Neural cell (in vitro differentiated cells): ENCODE data around the gene HSBP1L1. TPM values are rescaled to one million over a fixed set of nuclear protein-coding genes. Genes with fewer than 3 reads are reported as not detected.
A peak's percentile ranks its signal among the peaks of the same experiment; 100 is the strongest.

ENCODE experiments used
- H2AFZ ChIP-seq: fragments of 200-600, 300-800 bp; sonication (generic), shearing (Covaris generic); 2 replicates; pipeline ENCODE4 v1.6.0; 2014; ENCODE audit warnings: low read depth, mild to moderate bottlenecking, antibody characterized with exemption, low read length, moderate library complexity
- H3F3A ChIP-seq: fragments of 200-600 bp; shearing (Covaris generic); 2 replicates; pipeline ENCODE4 v1.6.1; 2016; ENCODE audit warnings: mild to moderate bottlenecking, moderate library complexity, mixed read lengths, antibody characterized with exemption, low read length; ENCODE audit not compliant: insufficient read depth, poor library complexity, severe bottlenecking
- H3K27ac ChIP-seq: fragments of 200-600, 300-800 bp; sonication (generic), shearing (Covaris generic); 2 replicates; pipeline ENCODE4 v1.5.1; 2014; ENCODE audit warnings: mild to moderate bottlenecking, low read length, moderate library complexity
- H3K27me3 ChIP-seq: fragments of 300-800, 200-600 bp; sonication (generic), shearing (Covaris generic); 2 replicates; pipeline ENCODE4 v1.6.0; 2014; ENCODE audit warnings: mild to moderate bottlenecking, low read depth, low read length, moderate library complexity; ENCODE audit not compliant: insufficient read depth
- H3K36me3 ChIP-seq: fragments of 300-800, 200-600 bp; sonication (generic), shearing (Covaris generic); 2 replicates; pipeline ENCODE4 v1.5.1; 2014; ENCODE audit warnings: mild to moderate bottlenecking, antibody characterized with exemption, low read length, moderate library complexity; ENCODE audit not compliant: insufficient read depth
- H3K4me2 ChIP-seq: fragments of 300-800, 200-600 bp; sonication (generic), shearing (Covaris generic); 2 replicates; pipeline ENCODE4 v1.6.0; 2014; ENCODE audit warnings: mild to moderate bottlenecking, low read length
- H3K4me3 ChIP-seq: fragments of 300-800, 200-600 bp; sonication (generic), shearing (Covaris generic); 2 replicates; pipeline ENCODE4 v1.5.1; 2014; ENCODE audit warnings: mild to moderate bottlenecking, low read length, moderate library complexity
- H3K79me2 ChIP-seq: fragments of 200-600 bp; shearing (Covaris generic); replicated peaks from 2 replicates; pipeline ENCODE4 v1.6.0; 2014; ENCODE audit warnings: mild to moderate bottlenecking, low read length, moderate library complexity; ENCODE audit not compliant: insufficient read depth
- H3K9ac ChIP-seq: fragments of 300-800, 200-600 bp; sonication (generic), shearing (Covaris generic); 2 replicates; pipeline ENCODE4 v1.6.1; 2016; ENCODE audit warnings: mild to moderate bottlenecking, low read length, mixed read lengths
- H3K9me2 ChIP-seq: fragments of 200-600 bp; shearing (Covaris generic); 2 replicates; pipeline ENCODE4 v1.6.1; 2016; ENCODE audit warnings: mild to moderate bottlenecking, low read length, mixed read lengths; ENCODE audit not compliant: insufficient read depth
- H3K9me3 ChIP-seq: fragments of 200-600, 300-800 bp; sonication (generic), shearing (Covaris generic); 2 replicates; pipeline ENCODE4 v1.6.1; 2016; ENCODE audit warnings: mild to moderate bottlenecking, mixed run types, low read length, moderate library complexity, mixed read lengths
- H4K20me1 ChIP-seq: fragments of 200-600 bp; shearing (Covaris generic); 2 replicates; pipeline ENCODE4 v1.6.1; 2016; ENCODE audit warnings: mild to moderate bottlenecking, mixed run types; ENCODE audit not compliant: insufficient read depth
- CTCF ChIP-seq: fragments of 450-650 bp; IDR thresholded peaks from 2 replicates; pipeline ENCODE4 v1.5.1; 2014; ENCODE audit warnings: antibody characterized with exemption, mild to moderate bottlenecking, moderate library complexity; ENCODE audit not compliant: poor library complexity, severe bottlenecking
- EP300 ChIP-seq: fragments of 450-650 bp; conservative IDR thresholded peaks from 2 replicates; pipeline ENCODE4 v1.6.1; 2014; ENCODE audit warnings: antibody characterized with exemption, mild to moderate bottlenecking, moderate library complexity; ENCODE audit not compliant: poor library complexity, severe bottlenecking
- EZH2 ChIP-seq: fragments of 200-600, 300-800 bp; shearing (Covaris generic), sonication (generic); IDR thresholded peaks from 2 replicates; pipeline ENCODE4 v1.6.1; 2014; ENCODE audit warnings: antibody characterized with exemption, low read length, borderline replicate concordance, mild to moderate bottlenecking; ENCODE audit not compliant: insufficient read depth, poor library complexity, severe bottlenecking
- MXI1 ChIP-seq: fragments of 450-650 bp; conservative IDR thresholded peaks from 2 replicates; pipeline ENCODE4 v1.6.1; 2014; ENCODE audit warnings: antibody characterized with exemption, mild to moderate bottlenecking; ENCODE audit not compliant: poor library complexity, severe bottlenecking
- POLR2AphosphoS5 ChIP-seq: IDR thresholded peaks from 2 replicates; pipeline ENCODE4 v1.6.1; 2012
- RAD21 ChIP-seq: fragments of 450-650 bp; conservative IDR thresholded peaks from 2 replicates; pipeline ENCODE4 v1.6.1; 2014; ENCODE audit warnings: antibody characterized with exemption, mild to moderate bottlenecking, moderate library complexity
- REST ChIP-seq: IDR thresholded peaks from 2 replicates; pipeline ENCODE4 v1.6.1; 2012; ENCODE audit warnings: borderline replicate concordance
- SMC3 ChIP-seq: fragments of 450-650 bp; conservative IDR thresholded peaks from 2 replicates; pipeline ENCODE4 v1.6.1; 2014; ENCODE audit warnings: antibody characterized with exemption, mild to moderate bottlenecking, moderate library complexity; ENCODE audit not compliant: poor library complexity
- TAF1 ChIP-seq: IDR thresholded peaks from 2 replicates; pipeline ENCODE4 v1.6.1; 2012; ENCODE audit warnings: low read depth
- polyA plus RNA-seq: library from polyadenylated mRNA; depleted of rRNA; stranded (reverse); fragments of >200 nt; gene quantifications from 2 replicates; pipeline ENCODE4 v1.2.3, GENCODE V29; 2014

The HSBP1L1 gene
- polyA plus RNA-seq, 1 donor from 2014 or later: 0.84 TPM

GRCh38 chr18:79988451-79989194, 24.2 kb downstream of the HSBP1L1 start, which contains the start of gene TXNL4A:
TXNL4A (minus strand) TSS chr18:79988563; CDS start chr18:79988392, 171 bp downstream.
- TF ChIP-seq SMC3 (no peak), TAF1 (peak; percentile 49), POLR2AphosphoS5 (peak; percentile 95), RAD21 (peak; percentile 3), REST (peak; percentile 47), MXI1 (peak; percentile 85), EP300 (peak; percentile 54), CTCF (no peak), EZH2 (no peak)
- peak within 1 kb of the TSS; percentile 91 for H2AFZ ChIP-seq
- H3K9me2 ChIP-seq: no peaks in the 10 kb centered on the region
- peak within 1 kb of the TSS; percentile 80 for H3K4me2 ChIP-seq
- no peaks in the 10 kb centered on the region for H3K9me3 ChIP-seq
- H4K20me1 ChIP-seq: peaks cover 4% of the 10 kb centered on the region
- no peaks in the 10 kb centered on the region for H3K27me3 ChIP-seq
- H3K79me2 ChIP-seq: peaks cover 45% of the 10 kb centered on the region
- H3F3A ChIP-seq: no peaks in the 10 kb centered on the region
- peak within 1 kb of the TSS; percentile 100 for H3K4me3 ChIP-seq
- H3K36me3 ChIP-seq: no peaks in the 10 kb centered on the region
- peak within 1 kb of the TSS; percentile 92 for H3K27ac ChIP-seq
- H3K9ac ChIP-seq: peak within 1 kb of the TSS; percentile 94

- Histone ChIP-seq H3F3A (no peaks in the 10 kb centered on the region), H3K9ac (peak overlapping the region; percentile 94), H3K9me2 (no peaks in the 10 kb centered on the region), H4K20me1 (peaks cover 2% of the 10 kb centered on the region), H3K4me2 (peak overlapping the region; percentile 80), H3K4me3 (peak overlapping the region; percentile 100), H3K9me3 (no peaks in the 10 kb centered on the region), H3K36me3 (no peaks in the 10 kb centered on the region), H3K27ac (peak overlapping the region; percentile 92), H3K79me2 (peaks cover 40% of the 10 kb centered on the region), H3K27me3 (no peaks in the 10 kb centered on the region), H2AFZ (no peak overlapping the region)
- TF ChIP-seq EZH2 (no peak), TAF1 (no peak), POLR2AphosphoS5 (no peak), RAD21 (no peak), REST (no peak), EP300 (no peak), MXI1 (no peak), SMC3 (no peak), CTCF (no peak)
These were observed 24.7 kb downstream of the HSBP1L1 start for GRCh38 chr18:79989195-79989497.
